Endothelial cell (in vitro differentiated cells): ENCODE results near the gene LONP2. TPM values are rescaled to one million over a fixed set of nuclear protein-coding genes. Genes with fewer than 3 reads are reported as not detected.

Experiments used
- DNase-seq: peaks from one replicate; pipeline ENCODE4 v3.0.0; 2021; ENCODE audit warnings: low spot score
- H3K27ac Mint-ChIP-seq: one replicate; pipeline ENCODE4 v1.8.0; 2021; ENCODE audit warnings: mixed read lengths, inconsistent platforms; ENCODE audit not compliant: unreplicated experiment
- H3K27me3 Mint-ChIP-seq: one replicate; pipeline ENCODE4 v1.8.0; 2021; ENCODE audit warnings: mild to moderate bottlenecking, moderate library complexity, mixed read lengths, inconsistent platforms; ENCODE audit not compliant: unreplicated experiment
- H3K36me3 Mint-ChIP-seq: one replicate; pipeline ENCODE4 v1.8.0; 2021; ENCODE audit warnings: mild to moderate bottlenecking, low read depth, mixed read lengths, inconsistent platforms; ENCODE audit not compliant: unreplicated experiment
- H3K4me1 Mint-ChIP-seq: one replicate; pipeline ENCODE4 v1.8.0; 2021; ENCODE audit warnings: mild to moderate bottlenecking, mixed read lengths, inconsistent platforms; ENCODE audit not compliant: unreplicated experiment
- H3K4me3 Mint-ChIP-seq: one replicate; pipeline ENCODE4 v1.8.0; 2021; ENCODE audit warnings: mild to moderate bottlenecking, mixed read lengths, inconsistent platforms; ENCODE audit not compliant: unreplicated experiment
- H3K9me3 Mint-ChIP-seq: one replicate; pipeline ENCODE4 v1.8.0; 2021; ENCODE audit warnings: mixed read lengths, inconsistent platforms; ENCODE audit not compliant: unreplicated experiment
- total RNA-seq: library from RNA; stranded (reverse); fragmentation: NEBNext Ultra II Directional; extraction: Animal tissue kit (Norgen Biotek cat#: 25700); gene quantifications from one replicate; pipeline ENCODE4 v1.2.1, GENCODE V29; 2021; ENCODE audit not compliant: unreplicated experiment
- TF ChIP-seq, protein P1 (sequence below): fragments of 200-600 bp; sonication (generic); IDR thresholded peaks from one replicate; pipeline ENCODE4 v1.5.0; 2021; ENCODE audit warnings: antibody characterized with exemption; ENCODE audit not compliant: unreplicated experiment

The LONP2 gene
- total RNA-seq, 1 donor from 2014 or later, result 42.6 TPM

DNA sequence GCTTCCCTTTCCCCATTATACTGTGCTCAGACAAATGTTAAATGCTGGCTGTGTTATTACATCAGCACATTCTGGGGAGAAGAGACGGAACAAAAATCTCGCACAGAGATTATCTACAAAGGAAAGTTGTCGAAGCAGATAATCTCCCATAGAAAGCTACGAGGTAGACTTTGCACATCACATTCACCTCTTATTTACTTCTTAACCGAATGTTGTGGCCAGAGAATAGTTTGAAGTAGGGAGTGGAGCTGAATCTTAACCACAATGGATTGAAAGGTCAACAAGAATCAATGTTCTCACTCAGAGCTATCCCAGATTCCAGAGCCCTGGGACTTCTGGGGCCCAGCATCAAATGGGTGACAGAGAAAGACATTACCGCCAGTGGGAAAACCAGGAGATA is 28.4 kb upstream of the LONP2 start:
- no peak for DNase-seq
- Mint-ChIP-seq H3K9me3 (no peaks in the 10 kb centered on the region), H3K4me3 (no peak overlapping the region), H3K36me3 (no peaks in the 10 kb centered on the region), H3K27ac (no peak overlapping the region), H3K27me3 (no peaks in the 10 kb centered on the region), H3K4me1 (peaks cover 2% of the 10 kb centered on the region)
- TF ChIP-seq, protein P1, sequence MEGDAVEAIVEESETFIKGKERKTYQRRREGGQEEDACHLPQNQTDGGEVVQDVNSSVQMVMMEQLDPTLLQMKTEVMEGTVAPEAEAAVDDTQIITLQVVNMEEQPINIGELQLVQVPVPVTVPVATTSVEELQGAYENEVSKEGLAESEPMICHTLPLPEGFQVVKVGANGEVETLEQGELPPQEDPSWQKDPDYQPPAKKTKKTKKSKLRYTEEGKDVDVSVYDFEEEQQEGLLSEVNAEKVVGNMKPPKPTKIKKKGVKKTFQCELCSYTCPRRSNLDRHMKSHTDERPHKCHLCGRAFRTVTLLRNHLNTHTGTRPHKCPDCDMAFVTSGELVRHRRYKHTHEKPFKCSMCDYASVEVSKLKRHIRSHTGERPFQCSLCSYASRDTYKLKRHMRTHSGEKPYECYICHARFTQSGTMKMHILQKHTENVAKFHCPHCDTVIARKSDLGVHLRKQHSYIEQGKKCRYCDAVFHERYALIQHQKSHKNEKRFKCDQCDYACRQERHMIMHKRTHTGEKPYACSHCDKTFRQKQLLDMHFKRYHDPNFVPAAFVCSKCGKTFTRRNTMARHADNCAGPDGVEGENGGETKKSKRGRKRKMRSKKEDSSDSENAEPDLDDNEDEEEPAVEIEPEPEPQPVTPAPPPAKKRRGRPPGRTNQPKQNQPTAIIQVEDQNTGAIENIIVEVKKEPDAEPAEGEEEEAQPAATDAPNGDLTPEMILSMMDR, result no peak

DNA sequence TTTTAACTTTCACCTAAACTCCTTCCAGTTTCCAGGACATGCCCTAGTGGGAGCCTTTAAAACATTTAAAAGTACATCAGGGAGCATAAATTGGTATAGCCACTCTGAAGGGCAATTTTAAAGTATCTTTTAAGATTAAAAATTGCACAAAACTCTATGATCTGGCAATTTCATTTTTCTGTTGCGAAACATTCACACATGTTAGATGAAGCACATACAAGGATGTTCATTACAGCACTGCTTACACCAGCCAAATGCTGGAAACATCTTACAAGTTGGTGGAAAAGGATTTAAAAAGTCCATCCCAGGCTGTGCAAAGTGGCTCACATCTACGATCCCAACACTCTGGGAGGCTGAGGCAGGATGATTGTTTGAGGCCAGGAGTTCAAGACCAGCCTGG is 26.4 kb upstream of the LONP2 start:
- no peaks in the 10 kb centered on the region for H3K36me3 Mint-ChIP-seq
- H3K9me3 Mint-ChIP-seq, result no peaks in the 10 kb centered on the region
- H3K4me3 Mint-ChIP-seq, result no peak overlapping the region
- H3K27me3 Mint-ChIP-seq, result peaks cover 4% of the 10 kb centered on the region
- no peak for DNase-seq
- peaks cover 6% of the 10 kb centered on the region for H3K4me1 Mint-ChIP-seq
- no peak overlapping the region for H3K27ac Mint-ChIP-seq
- TF ChIP-seq, protein P1, result no peak

DNA sequence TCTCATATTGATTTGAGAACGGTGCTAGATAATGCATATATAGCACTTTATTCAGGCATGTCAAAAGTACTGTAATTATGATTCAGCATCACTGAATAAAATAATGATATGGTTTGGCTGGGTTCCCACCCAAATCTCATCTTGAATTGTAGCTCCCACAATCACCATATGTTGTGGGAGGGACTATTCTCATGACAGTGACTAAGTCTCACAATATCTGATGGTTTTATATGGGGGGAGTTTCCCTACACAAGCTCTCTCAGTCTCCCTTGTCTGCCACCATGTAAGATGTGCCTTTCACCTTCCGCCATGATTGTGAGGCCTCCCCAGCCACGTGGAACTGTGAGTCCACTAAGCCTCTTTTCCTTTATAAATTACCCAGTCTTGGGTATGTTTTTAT is 25.6 kb upstream of the LONP2 start:
- peaks cover 6% of the 10 kb centered on the region for H3K4me1 Mint-ChIP-seq
- TF ChIP-seq, protein P1, result no peak
- H3K27ac Mint-ChIP-seq, result no peak overlapping the region
- no peaks in the 10 kb centered on the region for H3K9me3 Mint-ChIP-seq
- no peak overlapping the region for H3K4me3 Mint-ChIP-seq
- H3K27me3 Mint-ChIP-seq, result peaks cover 4% of the 10 kb centered on the region
- no peaks in the 10 kb centered on the region for H3K36me3 Mint-ChIP-seq
- no peak for DNase-seq

DNA sequence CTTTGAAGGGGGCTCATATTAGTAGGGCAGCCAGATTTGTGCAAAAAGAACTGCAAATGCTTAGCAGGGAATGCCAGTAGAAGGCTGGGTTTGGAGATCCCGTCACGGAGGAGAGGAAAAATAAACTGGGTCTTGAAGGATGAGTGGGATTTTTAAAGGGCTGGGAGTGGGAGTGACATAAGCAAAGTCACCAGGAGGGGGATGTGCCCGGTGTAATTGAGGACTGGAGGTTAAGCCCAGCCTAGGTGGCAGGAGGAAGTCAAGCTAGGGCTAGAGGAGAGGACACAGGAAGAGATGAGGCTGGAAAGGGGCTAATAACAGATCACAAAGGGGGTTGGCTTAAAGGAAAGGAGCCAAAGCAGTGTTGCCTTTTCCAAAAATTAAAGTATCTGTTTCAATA is 23.2 kb upstream of the LONP2 start:
- Mint-ChIP-seq H3K36me3 (no peaks in the 10 kb centered on the region), H3K4me3 (no peak overlapping the region), H3K9me3 (no peaks in the 10 kb centered on the region), H3K27ac (no peak overlapping the region), H3K27me3 (peaks cover 4% of the 10 kb centered on the region), H3K4me1 (peaks cover 6% of the 10 kb centered on the region)
- DNase-seq, result no peak
- TF ChIP-seq, protein P1, result no peak

DNA sequence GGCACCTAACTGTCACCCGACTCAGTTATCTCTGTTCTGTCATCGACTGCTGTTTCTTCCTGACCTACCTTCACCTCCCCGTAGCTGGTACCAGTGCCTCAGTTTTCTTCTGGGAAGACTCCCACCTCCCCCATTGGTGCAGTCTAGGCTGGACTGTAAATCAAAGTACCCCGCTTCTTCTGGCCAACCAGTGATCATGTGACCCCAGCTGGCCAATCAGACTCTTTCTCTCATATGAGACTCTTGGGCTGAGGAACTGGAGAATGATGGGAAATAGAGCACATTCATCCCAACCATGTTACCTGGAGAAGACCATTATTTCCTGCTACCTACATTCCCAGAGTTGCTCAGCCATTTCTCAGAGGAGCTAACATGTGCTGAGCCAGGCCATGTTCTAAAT is 20.6 kb upstream of the LONP2 start:
- H3K27ac Mint-ChIP-seq, result no peak overlapping the region
- peaks cover 4% of the 10 kb centered on the region for H3K27me3 Mint-ChIP-seq
- H3K4me1 Mint-ChIP-seq, result peaks cover 6% of the 10 kb centered on the region
- no peak overlapping the region for H3K4me3 Mint-ChIP-seq
- DNase-seq, result no peak
- TF ChIP-seq, protein P1, result no peak
- no peaks in the 10 kb centered on the region for H3K9me3 Mint-ChIP-seq
- no peaks in the 10 kb centered on the region for H3K36me3 Mint-ChIP-seq
